ENCODE measurements around the gene APOBEC3G.
A peak's percentile ranks its signal among the peaks of the same experiment; 100 is the strongest.

Gene APOBEC3G

DNA sequence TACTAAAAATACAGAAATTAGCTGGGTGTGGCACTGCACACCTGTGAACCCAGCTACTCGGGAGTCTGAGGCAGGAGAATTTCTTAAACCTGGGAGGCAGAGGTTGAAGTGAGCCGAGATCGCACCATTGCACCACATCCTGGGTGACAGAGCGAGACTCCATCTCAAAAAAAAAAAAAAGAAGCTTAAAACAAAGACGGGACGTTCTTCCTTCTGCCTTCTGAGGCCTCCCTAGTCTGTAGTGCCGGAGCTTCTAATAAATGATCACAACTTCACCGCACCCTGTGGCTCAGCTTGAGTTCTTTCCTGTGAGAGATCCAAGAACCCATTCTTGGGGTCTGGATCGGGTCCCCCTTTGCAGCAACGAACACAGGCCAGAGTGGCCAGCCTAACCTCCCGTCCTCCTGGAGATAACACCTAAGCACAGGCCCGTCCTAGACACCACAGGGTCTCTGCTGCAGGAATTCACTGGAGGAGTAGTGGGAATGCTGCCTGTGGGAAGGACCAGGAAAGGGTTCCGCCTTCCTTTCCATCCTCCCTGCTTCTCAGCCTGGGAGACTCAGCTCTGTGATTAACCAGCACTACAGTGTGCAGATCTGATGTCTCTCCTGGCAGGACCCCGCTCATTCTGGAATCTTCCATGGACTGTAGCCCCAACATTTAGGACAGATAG, 17.8 kb downstream of the APOBEC3G start:
- TF ChIP-seq CTCF (IDR thresholded peaks at IDR 0.05; ENCODE audit: low read depth, low read length): no peak
- no peak for DNase-seq (ENCODE audit: low read depth in 2 of 2)
- H3K4me3 ChIP-seq (replicated peaks in 1 of 2; ENCODE audit: low read depth in 2 of 2, low read length in 2 of 2): no peak overlapping the region

DNA sequence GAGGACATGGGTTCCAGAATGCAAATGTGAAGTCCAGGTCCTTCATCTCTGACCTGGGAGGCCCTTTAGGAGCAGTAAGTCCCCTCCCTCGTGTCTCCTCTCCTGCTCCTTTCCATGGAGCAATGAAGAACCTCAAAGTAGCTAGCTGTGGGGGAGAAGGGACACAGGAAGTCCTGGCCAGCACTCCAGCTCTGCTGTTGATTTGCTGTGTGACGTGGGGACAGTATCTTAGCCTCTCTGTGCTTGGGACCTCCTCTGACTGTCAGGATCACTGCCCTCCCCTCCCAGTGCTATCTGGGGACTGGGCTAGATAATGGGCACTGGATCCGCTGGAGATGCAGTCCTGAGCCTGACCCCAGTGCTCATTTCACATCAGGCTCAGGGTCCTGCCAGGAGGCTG, 18.9 kb downstream of the APOBEC3G start:
- DNase-seq (ENCODE audit: low read depth in 2 of 2): no peak
- no peak for TF ChIP-seq CTCF (IDR thresholded peaks at IDR 0.05; ENCODE audit: low read depth, low read length)
- no peak overlapping the region for H3K4me3 ChIP-seq (replicated peaks in 1 of 2; ENCODE audit: low read depth in 2 of 2, low read length in 2 of 2)

DNA sequence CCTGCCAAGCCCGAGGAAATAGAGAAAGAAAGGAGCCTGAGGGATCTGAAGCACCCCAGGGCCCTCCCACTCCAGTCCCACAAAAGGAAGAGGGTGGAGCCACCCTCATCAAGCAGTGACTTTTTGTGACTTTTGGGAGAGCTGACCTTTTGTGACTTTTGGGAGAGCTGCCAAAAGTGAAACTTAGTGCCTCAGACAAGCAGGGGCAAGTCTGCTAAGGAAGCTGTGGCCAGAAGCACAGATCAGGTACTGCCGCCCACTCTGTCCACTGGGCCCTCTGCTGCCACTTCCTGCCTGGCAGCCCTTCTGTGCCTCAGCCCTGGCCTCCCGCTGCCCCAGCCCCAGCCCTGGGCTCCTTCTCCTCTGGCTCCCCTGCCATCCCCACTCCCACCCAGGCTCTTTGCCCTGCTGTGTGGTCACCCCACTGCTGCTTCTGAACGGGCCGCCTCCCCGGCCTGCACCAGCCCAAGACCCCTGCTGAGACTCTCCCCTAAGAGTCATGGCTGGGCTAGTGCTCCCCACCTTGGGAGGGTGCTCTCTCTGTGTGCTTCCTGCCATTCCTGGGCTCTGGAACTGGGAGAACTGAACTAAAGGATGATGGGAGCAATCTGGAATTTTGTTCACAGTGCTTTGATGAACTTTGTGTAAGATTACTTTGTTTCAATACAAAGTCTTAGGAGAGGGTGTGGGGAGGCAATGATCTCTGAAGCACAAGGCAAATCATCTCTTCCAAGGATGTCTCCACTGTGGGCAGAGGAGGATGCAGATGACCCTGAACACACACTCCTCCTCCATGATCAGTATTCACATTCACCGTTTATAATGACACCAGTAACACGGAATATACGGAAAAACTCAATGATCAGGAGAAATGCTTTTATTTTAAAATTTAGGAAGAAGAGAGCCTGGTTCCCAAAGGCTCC, 20.3 kb downstream of the APOBEC3G start, which contains the start of gene APOBEC3H:
TSS of gene APOBEC3H (plus strand) at position 147 of the 923 bp plus-strand sequence. CDS start 3,035 bp downstream, outside the sequence.
- TF ChIP-seq CTCF (IDR thresholded peaks at IDR 0.05; ENCODE audit: low read depth, low read length): no peak
- no peak within 1 kb of the TSS for H3K4me3 ChIP-seq (replicated peaks in 1 of 2; ENCODE audit: low read depth in 2 of 2, low read length in 2 of 2)
- peak in 1 of 2 donors; percentile 9 for DNase-seq (ENCODE audit: low read depth in 2 of 2)

- no peak overlapping the region for H3K4me3 ChIP-seq (replicated peaks in 1 of 2; ENCODE audit: low read depth in 2 of 2, low read length in 2 of 2)
- DNase-seq (ENCODE audit: low read depth in 2 of 2): no peak
- TF ChIP-seq CTCF (IDR thresholded peaks at IDR 0.05; ENCODE audit: low read depth, low read length): no peak
These were observed 21.0 kb downstream of the APOBEC3G start for GRCh38 chr22:39098026-39098425.

- no peak for DNase-seq (ENCODE audit: low read depth in 2 of 2)
- no peak overlapping the region for H3K4me3 ChIP-seq (replicated peaks in 1 of 2; ENCODE audit: low read depth in 2 of 2, low read length in 2 of 2)
- TF ChIP-seq CTCF (IDR thresholded peaks at IDR 0.05; ENCODE audit: low read depth, low read length): no peak
These were observed 21.5 kb downstream of the APOBEC3G start for GRCh38 chr22:39098576-39098975.

DNA sequence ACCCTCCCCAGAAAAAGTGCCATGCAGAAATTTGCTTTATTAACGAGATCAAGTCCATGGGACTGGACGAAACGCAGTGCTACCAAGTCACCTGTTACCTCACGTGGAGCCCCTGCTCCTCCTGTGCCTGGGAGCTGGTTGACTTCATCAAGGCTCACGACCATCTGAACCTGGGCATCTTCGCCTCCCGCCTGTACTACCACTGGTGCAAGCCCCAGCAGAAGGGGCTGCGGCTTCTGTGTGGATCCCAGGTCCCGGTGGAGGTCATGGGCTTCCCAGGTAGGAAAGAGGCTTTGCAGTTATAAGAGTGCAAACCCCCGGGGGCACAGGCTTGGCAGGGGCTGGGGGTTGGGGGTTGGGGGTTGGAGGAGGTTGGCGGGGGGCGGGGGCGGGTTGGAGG, 24.2 kb downstream of the APOBEC3G start:
- DNase-seq (ENCODE audit: low read depth in 2 of 2): no peak
- H3K4me3 ChIP-seq (replicated peaks in 1 of 2; ENCODE audit: low read depth in 2 of 2, low read length in 2 of 2): no peak overlapping the region
- no peak for TF ChIP-seq CTCF (IDR thresholded peaks at IDR 0.05; ENCODE audit: low read depth, low read length)
